Erythroblast (primary cell): Measurements from ENCODE around the gene CDH10.

ENCODE experiments used
- GATA1 ChIP-seq: IDR thresholded peaks from 2 replicates; pipeline ENCODE4 v1.6.1; 2011; ENCODE audit warnings: low read depth, mild to moderate bottlenecking, control low read depth, low read length, moderate library complexity
- POLR2A ChIP-seq: IDR thresholded peaks from 2 replicates; pipeline ENCODE4 v1.6.1; 2011; ENCODE audit warnings: mild to moderate bottlenecking, low read length

- TF ChIP-seq POLR2A (no peak), GATA1 (no peak)
Observed at GRCh38 chr5:24566933-24567332, 77.8 kb downstream of the CDH10 start.
